Tongue (tissue), 2 donors: ENCODE data around the gene PDCD1. TPM values are rescaled to one million over a fixed set of nuclear protein-coding genes. Genes with fewer than 3 reads are reported as not detected.
A peak's percentile ranks its signal among the peaks of the same experiment; 100 is the strongest.
"Not testable (repeated sequence)": the region's sequence is repeated elsewhere in the genome, so short reads cannot be mapped to it uniquely, and the experiment has no call there.

Source experiments
- DNase-seq: peaks from one replicate; pipeline ENCODE4 v3.0.0-alpha.2; 2015
- total RNA-seq: library from RNA; depleted of rRNA; stranded (reverse); fragments of >200 nt; gene quantifications from one replicate; pipeline ENCODE4 v1.2.3, GENCODE V29; 2014

Gene PDCD1
- total RNA-seq, 1 donor from 2014 or later = not detected

- peak; percentile 90 for DNase-seq
Observed at GRCh38 chr2:241877989-241878970, 19.6 kb upstream of the PDCD1 start.

GRCh38 chr2:241877197-241877685 is 18.5 kb upstream of the PDCD1 start:
- no peak for DNase-seq

GRCh38 chr2:241876528-241877196 is 18.0 kb upstream of the PDCD1 start:
- no peak for DNase-seq

DNA sequence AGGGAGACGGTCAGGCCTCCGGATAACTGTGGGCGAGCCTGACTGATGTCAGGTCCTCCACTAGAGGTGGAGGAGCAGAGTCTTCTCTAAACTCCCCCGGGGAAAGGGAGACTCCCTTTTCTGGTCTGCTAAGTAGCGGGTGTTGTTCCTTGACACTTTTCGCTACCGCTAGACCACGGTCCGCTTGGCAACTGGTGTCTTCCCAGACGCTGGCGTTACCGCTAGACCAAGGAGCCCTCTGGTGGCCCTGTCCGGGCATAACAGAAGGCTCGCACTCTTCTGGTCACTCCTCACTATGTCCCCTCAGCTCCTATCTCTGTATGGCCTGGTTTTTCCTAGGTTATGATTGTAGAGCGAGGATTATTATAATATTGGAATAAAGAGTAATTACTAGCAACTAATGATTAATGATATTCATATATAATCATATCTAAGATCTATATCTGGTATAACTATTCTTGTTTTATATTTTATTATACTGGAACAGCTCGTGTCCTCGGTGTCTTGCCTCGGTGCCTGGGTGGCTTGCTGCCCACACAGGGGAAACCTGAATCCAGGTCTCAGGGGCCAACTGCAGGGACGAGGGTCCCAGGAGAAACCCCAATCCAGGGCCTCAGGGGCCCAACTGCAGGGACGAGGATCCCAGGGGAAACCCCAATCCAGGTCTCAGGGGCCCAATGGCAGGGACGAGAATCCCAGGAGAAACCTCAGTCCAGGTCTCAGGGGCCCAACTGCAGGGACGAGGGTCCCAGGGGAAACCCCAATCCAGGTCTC is 17.2 kb upstream of the PDCD1 start:
- not testable (repeated sequence) for DNase-seq

DNA sequence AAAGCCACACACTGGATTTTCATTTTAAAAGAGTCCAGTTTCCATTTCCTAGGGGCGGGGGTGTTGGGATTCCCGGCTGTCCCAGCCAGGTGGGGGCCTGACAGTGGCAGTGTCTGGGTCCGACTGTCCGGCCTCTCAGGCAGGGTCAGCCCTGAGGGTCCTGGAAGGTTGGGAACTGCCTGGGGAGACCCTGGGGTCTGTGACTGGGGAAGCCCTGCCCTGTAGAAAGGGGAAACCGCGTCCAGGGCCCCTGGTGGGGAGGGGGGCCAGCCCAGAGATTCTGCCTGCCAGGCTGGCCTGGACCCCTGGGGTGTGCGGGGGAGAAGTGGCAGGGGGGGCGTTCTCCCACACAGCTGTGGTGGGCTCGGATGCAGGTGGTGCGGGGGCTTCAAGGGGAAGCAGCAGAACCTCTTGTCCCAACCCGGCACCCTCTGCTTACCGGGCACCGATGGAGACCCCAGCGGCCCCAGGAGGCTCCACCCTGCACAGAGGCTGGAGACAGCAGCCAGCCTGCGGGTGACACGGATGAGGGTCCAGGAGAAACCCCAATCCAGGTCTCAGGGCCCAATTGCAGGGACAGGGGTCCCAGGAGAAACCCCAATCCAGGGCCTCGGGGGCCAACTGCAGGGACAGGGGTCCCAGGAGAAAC is 15.7 kb upstream of the PDCD1 start:
- no peak for DNase-seq

- DNase-seq = no peak
Observed at GRCh38 chr2:241873803-241874110, 15.1 kb upstream of the PDCD1 start.

GRCh38 chr2:241873081-241873802 is 14.5 kb upstream of the PDCD1 start:
- DNase-seq = no peak

- DNase-seq = no peak
Observed at GRCh38 chr2:241872313-241872642, 13.6 kb upstream of the PDCD1 start.

- DNase-seq = no peak
Observed at GRCh38 chr2:241871538-241872312, 13.0 kb upstream of the PDCD1 start.

GRCh38 chr2:241870611-241871537 is 12.2 kb upstream of the PDCD1 start:
- no peak for DNase-seq

DNA sequence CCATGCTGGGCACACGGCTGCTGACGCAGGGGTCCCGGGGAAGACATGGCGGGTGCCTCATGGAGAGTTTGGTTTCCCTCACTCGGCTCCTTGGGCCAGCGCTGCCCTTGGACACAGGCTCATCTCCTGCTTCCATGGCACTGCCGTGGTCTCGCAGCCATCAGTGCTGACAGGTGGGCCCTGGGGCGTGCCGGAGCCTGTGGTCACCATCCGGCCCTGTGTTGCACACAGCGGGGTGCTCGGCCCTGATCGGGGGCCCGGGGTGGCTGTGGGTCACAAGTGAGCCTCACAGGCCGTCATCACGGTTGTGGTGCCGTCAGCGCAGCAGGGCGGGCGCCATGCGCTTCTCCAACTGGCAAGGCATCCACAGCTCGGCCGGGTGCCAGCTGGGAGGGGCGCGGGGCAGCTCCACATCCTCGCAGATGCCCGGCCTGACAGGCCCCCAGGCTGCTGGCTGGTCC is 11.4 kb upstream of the PDCD1 start:
- DNase-seq = no peak

GRCh38 chr2:241869087-241869961 is 10.6 kb upstream of the PDCD1 start, which contains the start of gene RTP5:
TSS of gene RTP5 (plus strand) at chr2:241869729. CDS start at chr2:241869757, 28 bp downstream.
- no peak for DNase-seq

- no peak for DNase-seq
Observed at GRCh38 chr2:241868661-241869081, 10.0 kb upstream of the PDCD1 start.

- no peak for DNase-seq
Observed at GRCh38 chr2:241867776-241868420, 9.2 kb upstream of the PDCD1 start.

GRCh38 chr2:241866790-241867645 is 8.3 kb upstream of the PDCD1 start:
- no peak for DNase-seq

- peak; percentile 71 for DNase-seq
Observed at GRCh38 chr2:241865957-241866789, 7.5 kb upstream of the PDCD1 start.
